Measurements from ENCODE around the gene WDR45B.

DNA sequence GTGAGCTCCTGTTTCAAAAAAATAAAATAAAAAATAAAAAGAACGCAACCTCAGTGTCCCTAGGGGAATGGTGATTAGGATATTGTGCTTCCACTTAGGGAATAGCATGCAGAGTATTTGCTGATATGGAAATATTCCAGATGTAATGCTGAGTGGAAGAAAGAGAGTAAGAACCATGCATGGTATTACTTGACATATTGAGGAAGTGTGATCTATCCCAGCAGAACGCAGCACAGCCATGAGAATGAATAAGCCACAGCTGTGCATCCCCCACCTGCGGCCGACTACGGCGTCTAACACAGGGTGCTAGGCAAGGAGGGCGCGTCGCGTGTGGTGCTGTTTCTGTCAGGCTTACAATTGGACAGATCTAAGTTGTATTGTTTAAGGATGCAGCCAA lies 79.2 kb downstream of the WDR45B start:
- TF ChIP-seq, protein P1, sequence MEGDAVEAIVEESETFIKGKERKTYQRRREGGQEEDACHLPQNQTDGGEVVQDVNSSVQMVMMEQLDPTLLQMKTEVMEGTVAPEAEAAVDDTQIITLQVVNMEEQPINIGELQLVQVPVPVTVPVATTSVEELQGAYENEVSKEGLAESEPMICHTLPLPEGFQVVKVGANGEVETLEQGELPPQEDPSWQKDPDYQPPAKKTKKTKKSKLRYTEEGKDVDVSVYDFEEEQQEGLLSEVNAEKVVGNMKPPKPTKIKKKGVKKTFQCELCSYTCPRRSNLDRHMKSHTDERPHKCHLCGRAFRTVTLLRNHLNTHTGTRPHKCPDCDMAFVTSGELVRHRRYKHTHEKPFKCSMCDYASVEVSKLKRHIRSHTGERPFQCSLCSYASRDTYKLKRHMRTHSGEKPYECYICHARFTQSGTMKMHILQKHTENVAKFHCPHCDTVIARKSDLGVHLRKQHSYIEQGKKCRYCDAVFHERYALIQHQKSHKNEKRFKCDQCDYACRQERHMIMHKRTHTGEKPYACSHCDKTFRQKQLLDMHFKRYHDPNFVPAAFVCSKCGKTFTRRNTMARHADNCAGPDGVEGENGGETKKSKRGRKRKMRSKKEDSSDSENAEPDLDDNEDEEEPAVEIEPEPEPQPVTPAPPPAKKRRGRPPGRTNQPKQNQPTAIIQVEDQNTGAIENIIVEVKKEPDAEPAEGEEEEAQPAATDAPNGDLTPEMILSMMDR (IDR thresholded peaks at IDR 0.05; ENCODE audit: low read depth, low read length), result no peak
- no peak for TF ChIP-seq EZH2phosphoT487 (IDR thresholded peaks at IDR 0.05; ENCODE audit: low read depth)

Data from OCI-LY3 (cell line).